Measurements from ENCODE around the gene RPS8.
"Not testable (repeated sequence)": the region's sequence is repeated elsewhere in the genome, so short reads cannot be mapped to it uniquely, and the experiment has no call there.

Gene RPS8

GRCh38 chr1:44822131-44822701 lies 46.9 kb downstream of the RPS8 start:
- Histone ChIP-seq H3K27me3 (ENCODE audit: low read depth, low read length) (no peaks in the 10 kb centered on the region), H3K79me2 (ENCODE audit: low read length) (no peaks in the 10 kb centered on the region), H3K9ac (ENCODE audit: low read length) (no peak overlapping the region), H3K9me3 (ENCODE audit: insufficient read depth, low read length) (no peaks in the 10 kb centered on the region), H3K4me1 (ENCODE audit: low read length) (peaks cover 19% of the 10 kb centered on the region), H3K36me3 (replicated peaks; ENCODE audit: low read depth, low read length) (peaks cover 10% of the 10 kb centered on the region), H3K4me3 (ENCODE audit: low read length) (no peak overlapping the region), H4K20me1 (ENCODE audit: insufficient read depth, low read length) (no peaks in the 10 kb centered on the region), H3K27ac (ENCODE audit: low read length) (no peak overlapping the region), H2AFZ (ENCODE audit: low read depth, low read length) (no peak overlapping the region), H3K4me2 (ENCODE audit: low read length) (no peak overlapping the region)
- TF ChIP-seq, protein P1, sequence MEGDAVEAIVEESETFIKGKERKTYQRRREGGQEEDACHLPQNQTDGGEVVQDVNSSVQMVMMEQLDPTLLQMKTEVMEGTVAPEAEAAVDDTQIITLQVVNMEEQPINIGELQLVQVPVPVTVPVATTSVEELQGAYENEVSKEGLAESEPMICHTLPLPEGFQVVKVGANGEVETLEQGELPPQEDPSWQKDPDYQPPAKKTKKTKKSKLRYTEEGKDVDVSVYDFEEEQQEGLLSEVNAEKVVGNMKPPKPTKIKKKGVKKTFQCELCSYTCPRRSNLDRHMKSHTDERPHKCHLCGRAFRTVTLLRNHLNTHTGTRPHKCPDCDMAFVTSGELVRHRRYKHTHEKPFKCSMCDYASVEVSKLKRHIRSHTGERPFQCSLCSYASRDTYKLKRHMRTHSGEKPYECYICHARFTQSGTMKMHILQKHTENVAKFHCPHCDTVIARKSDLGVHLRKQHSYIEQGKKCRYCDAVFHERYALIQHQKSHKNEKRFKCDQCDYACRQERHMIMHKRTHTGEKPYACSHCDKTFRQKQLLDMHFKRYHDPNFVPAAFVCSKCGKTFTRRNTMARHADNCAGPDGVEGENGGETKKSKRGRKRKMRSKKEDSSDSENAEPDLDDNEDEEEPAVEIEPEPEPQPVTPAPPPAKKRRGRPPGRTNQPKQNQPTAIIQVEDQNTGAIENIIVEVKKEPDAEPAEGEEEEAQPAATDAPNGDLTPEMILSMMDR (IDR thresholded peaks at IDR 0.05; ENCODE audit: low read depth, low read length), result no peak
- TF ChIP-seq EZH2phosphoT487 (IDR thresholded peaks at IDR 0.05; ENCODE audit: low read depth), result no peak

DNA sequence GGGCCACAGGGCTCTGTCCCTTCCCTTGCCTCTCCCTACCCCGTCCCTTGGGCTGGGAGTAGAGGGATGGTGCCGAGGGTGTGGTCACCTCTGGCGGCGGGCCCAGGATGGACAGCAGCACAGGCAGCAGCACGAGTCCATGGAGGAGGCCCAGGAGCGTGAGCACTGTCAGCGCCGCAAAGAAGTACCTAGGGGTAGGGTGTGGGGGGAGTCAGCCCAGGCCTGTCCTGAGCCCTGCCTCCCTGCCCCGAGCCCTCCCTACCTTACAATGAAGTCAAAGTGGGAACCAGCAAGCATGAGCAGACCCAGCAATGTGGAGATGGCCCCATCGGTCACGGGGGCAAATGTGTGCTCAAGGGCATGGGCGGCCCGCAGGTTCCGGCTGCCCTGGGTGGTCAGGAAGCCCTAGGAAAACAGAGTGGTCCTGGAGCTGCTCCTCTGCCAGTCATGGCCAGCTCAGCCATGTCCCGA lies 47.7 kb downstream of the RPS8 start:
- TF ChIP-seq, protein P1 (IDR thresholded peaks at IDR 0.05; ENCODE audit: low read depth, low read length), result no peak
- no peak for TF ChIP-seq EZH2phosphoT487 (IDR thresholded peaks at IDR 0.05; ENCODE audit: low read depth)
- H3K27me3 ChIP-seq (ENCODE audit: low read depth, low read length), result no peaks in the 10 kb centered on the region
- peaks cover 19% of the 10 kb centered on the region for H3K4me1 ChIP-seq (ENCODE audit: low read length)
- no peaks in the 10 kb centered on the region for H3K9me3 ChIP-seq (ENCODE audit: insufficient read depth, low read length)
- no peak overlapping the region for H2AFZ ChIP-seq (ENCODE audit: low read depth, low read length)
- H3K36me3 ChIP-seq (replicated peaks; ENCODE audit: low read depth, low read length), result peaks cover 3% of the 10 kb centered on the region
- H4K20me1 ChIP-seq (ENCODE audit: insufficient read depth, low read length), result no peaks in the 10 kb centered on the region
- no peaks in the 10 kb centered on the region for H3K79me2 ChIP-seq (ENCODE audit: low read length)
- H3K27ac ChIP-seq (ENCODE audit: low read length), result no peak overlapping the region
- no peak overlapping the region for H3K4me3 ChIP-seq (ENCODE audit: low read length)
- H3K4me2 ChIP-seq (ENCODE audit: low read length), result no peak overlapping the region
- no peak overlapping the region for H3K9ac ChIP-seq (ENCODE audit: low read length)

DNA sequence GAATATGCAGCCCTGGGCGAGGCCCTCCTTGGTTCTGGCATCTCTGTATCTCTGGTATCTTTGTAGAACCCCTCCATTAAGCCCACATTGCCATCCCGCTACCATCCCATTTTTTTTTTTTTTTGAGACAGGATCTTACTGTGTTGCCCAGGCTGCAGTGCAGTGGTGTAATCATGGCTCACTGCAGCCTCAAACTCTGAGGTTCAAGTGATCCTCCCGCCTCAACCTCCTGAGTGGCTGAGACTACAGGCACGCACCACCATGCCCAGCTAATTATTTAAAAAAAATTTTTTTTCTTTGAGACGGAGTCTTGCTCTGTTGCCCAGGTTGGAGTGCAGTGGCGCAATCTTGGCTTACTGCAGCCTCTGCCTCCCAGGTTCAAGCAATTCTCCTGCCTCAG lies 49.1 kb downstream of the RPS8 start:
- not testable (repeated sequence) for H3K79me2 ChIP-seq (ENCODE audit: low read length); H3K27ac ChIP-seq (ENCODE audit: low read length); H3K9ac ChIP-seq (ENCODE audit: low read length); H3K9me3 ChIP-seq (ENCODE audit: insufficient read depth, low read length); H3K4me3 ChIP-seq (ENCODE audit: low read length); H3K4me2 ChIP-seq (ENCODE audit: low read length); H4K20me1 ChIP-seq (ENCODE audit: insufficient read depth, low read length); H3K4me1 ChIP-seq (ENCODE audit: low read length); H2AFZ ChIP-seq (ENCODE audit: low read depth, low read length); H3K27me3 ChIP-seq (ENCODE audit: low read depth, low read length); H3K36me3 ChIP-seq (replicated peaks; ENCODE audit: low read depth, low read length)

- no peaks in the 10 kb centered on the region for H3K9me3 ChIP-seq (ENCODE audit: insufficient read depth, low read length)
- H3K79me2 ChIP-seq (ENCODE audit: low read length), result no peaks in the 10 kb centered on the region
- H3K36me3 ChIP-seq (replicated peaks; ENCODE audit: low read depth, low read length), result no peaks in the 10 kb centered on the region
- H4K20me1 ChIP-seq (ENCODE audit: insufficient read depth, low read length), result no peaks in the 10 kb centered on the region
- no peak overlapping the region for H3K4me3 ChIP-seq (ENCODE audit: low read length)
- H3K27ac ChIP-seq (ENCODE audit: low read length), result no peak overlapping the region
- TF ChIP-seq, protein P1 (IDR thresholded peaks at IDR 0.05; ENCODE audit: low read depth, low read length), result no peak
- no peak for TF ChIP-seq EZH2phosphoT487 (IDR thresholded peaks at IDR 0.05; ENCODE audit: low read depth)
- no peak overlapping the region for H3K9ac ChIP-seq (ENCODE audit: low read length)
- H3K4me1 ChIP-seq (ENCODE audit: low read length), result no peaks in the 10 kb centered on the region
- H3K27me3 ChIP-seq (ENCODE audit: low read depth, low read length), result no peaks in the 10 kb centered on the region
- no peak overlapping the region for H3K4me2 ChIP-seq (ENCODE audit: low read length)
- no peak overlapping the region for H2AFZ ChIP-seq (ENCODE audit: low read depth, low read length)
Measured at GRCh38 chr1:44826375-44827196, 51.2 kb downstream of the RPS8 start.
